GM10248 (cell line): ENCODE data around the gene SH2B3.

Experiments
- CTCF ChIA-PET: fragments of 300-600 bp; sonication (Branson Sonifier 250); formaldehyde crosslinking; extraction: SDS; loops from one replicate; lab custom pipeline; 2021; ENCODE audit warnings: antibody characterized with exemption; lab: Yijun Ruan, JAX
- POLR2A ChIA-PET: fragments of 350-650 bp; sonication (Branson Sonifier 250); formaldehyde crosslinking; extraction: SDS; loops from one replicate; lab custom pipeline; 2020; ENCODE audit warnings: antibody characterized with exemption; lab: Yijun Ruan, JAX
- DNase-seq: peaks from one replicate; pipeline ENCODE4 v3.0.0; 2012; ENCODE audit errors: extremely low spot score
- TF ChIP-seq, protein P1 (sequence below): IDR thresholded peaks from 2 replicates; pipeline ENCODE4 v1.5.1; 2012; ENCODE audit warnings: mild to moderate bottlenecking, low read depth; ENCODE audit errors: extremely low read depth, missing control alignments, control extremely low read depth

The SH2B3 gene

DNA sequence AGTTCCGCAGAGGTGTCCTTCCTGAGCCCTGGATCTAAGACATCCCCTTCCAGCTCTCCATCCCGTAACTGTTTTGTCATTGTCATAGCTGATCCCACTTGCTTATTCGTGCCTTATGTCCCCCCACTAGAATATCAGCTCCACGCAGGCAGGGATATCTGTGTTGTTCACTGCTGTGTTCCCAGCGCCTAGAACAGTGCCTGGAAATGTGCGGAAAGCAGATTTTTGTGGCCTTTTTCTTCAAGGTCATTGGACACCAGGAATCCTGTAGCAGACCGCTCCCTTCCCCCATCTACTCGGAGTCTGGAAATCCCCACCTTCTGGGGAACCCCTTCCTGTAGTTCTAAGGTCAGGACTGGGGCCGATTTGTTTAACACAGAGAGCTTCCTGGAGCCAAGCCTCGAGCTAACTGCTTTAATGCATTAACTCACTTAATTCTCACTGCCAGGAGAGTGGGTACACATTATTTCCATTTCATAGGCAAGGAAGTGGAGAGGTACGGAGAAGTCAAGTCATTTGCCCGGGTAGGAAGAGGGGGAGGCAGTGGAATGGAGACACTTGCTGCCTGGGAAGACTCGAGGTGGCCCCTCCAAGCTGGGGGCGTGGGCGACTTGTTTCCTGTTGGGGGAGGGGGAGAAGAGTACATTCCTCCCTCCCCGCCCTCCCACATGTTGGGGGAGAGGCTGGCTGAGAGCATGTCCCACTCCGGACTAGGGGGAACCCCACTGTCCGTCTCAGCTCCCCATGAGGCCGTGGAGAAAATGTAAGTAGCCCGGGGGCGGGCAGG, 1.2 kb upstream of the SH2B3 start:
- DNase-seq: peak; percentile 59
- CTCF ChIA-PET: interaction anchor here (1.0 to 25.8 kb wide), 5 partner anchors 8 to 74 kb away, joined by 3 to 1216 read pairs (median 12); no protein-coding TSS in a partner anchor
- TF ChIP-seq, protein P1, sequence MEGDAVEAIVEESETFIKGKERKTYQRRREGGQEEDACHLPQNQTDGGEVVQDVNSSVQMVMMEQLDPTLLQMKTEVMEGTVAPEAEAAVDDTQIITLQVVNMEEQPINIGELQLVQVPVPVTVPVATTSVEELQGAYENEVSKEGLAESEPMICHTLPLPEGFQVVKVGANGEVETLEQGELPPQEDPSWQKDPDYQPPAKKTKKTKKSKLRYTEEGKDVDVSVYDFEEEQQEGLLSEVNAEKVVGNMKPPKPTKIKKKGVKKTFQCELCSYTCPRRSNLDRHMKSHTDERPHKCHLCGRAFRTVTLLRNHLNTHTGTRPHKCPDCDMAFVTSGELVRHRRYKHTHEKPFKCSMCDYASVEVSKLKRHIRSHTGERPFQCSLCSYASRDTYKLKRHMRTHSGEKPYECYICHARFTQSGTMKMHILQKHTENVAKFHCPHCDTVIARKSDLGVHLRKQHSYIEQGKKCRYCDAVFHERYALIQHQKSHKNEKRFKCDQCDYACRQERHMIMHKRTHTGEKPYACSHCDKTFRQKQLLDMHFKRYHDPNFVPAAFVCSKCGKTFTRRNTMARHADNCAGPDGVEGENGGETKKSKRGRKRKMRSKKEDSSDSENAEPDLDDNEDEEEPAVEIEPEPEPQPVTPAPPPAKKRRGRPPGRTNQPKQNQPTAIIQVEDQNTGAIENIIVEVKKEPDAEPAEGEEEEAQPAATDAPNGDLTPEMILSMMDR: no peak
- POLR2A ChIA-PET: interaction anchor here (1.3 to 2.1 kb wide), 3 partner anchors 8 to 40 kb away, joined by 4 to 7 read pairs (median 7); no protein-coding TSS in a partner anchor

DNA sequence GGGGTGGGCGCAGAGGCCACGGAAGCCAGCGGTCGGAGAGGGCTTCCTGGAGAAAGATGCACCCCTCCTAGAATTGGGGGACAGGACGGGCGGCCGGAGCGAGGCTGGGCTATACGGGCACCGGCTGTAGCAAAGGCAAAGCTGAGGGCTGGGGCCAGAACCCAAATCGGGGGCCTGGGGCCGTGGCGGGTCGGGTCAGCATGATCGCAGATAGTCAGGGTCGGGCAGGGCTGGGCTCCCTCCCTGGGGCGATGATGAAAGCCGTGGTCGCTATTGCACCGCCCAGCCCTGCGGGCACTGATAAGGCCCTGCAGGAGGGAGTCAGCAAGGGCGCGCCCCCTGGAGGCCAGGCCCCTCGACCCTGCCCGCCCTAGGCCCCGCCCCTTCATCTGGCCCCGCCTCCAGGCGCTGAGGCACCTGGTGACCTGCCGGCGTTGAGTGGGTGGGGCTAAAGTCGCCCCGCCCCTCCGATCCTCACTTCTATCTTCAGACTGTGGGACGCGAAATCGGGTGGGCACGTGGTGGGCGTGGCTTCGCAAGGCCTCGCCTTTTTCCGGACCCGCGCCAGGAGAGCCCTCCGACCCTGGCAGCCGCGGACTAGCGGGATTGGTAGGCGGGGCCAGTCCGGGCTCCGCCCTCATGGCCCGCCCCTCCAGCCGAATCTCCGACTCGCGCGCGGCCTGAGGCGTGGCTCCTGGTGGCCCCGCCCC, 419 bp upstream of the SH2B3 start:
- peak; percentile 98 for DNase-seq
- ChIA-PET CTCF (interaction anchor here (2.8 to 25.8 kb wide), 3 partner anchors 8 to 37 kb away, joined by 12 to 1216 read pairs (median 14); no protein-coding TSS in a partner anchor), POLR2A (interaction anchor here (0.5 to 2.1 kb wide), 4 partner anchors 7 to 42 kb away, joined by 3 to 7 read pairs (median 6); no protein-coding TSS in a partner anchor)
- TF ChIP-seq, protein P1: peak; percentile 61

DNA sequence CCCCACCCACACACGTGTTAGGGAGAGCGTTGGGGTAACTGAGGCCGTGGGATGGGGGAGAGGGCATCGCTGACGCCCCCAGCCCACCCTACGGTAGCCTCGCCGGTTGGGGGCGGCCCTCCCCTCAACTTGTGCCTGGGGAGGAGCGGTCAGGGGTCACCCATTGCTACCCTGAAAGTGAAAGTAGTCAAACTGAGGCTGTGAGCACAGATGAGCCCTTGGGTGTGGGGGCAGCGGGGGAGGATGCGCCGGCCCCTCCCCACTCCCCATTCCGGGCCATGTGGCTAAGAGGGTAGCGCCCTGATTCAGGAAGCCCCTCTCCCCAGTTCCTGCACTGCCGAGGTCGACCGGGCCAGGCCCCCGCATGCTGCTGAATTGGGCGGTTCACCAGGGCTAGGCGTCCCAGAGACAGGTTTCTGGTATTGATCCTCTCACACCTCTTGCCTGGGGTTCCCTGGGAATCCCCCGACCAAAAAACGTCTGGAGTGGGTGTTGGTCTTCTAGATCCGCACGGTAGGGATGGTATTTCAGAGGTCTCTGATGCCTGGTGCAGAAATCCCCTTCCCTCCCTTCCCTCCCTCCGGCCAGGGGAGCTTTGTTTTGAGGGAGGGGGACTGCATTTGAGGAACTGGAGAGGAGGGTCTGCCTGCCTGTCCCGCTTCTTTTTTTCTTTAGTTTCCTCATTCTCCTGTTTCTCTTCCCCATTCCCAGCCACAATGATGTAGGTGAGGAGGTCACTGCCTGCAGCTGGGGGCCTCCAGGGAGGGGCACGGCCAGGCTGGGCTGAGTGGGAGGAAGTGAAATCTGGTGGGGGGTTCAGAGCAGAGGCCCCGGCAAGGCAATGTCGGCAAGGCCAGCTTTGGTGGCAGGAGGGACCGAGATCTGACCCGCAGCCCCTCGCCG, 1.0 kb downstream of the SH2B3 start:
- POLR2A ChIA-PET: no interaction called here

DNA sequence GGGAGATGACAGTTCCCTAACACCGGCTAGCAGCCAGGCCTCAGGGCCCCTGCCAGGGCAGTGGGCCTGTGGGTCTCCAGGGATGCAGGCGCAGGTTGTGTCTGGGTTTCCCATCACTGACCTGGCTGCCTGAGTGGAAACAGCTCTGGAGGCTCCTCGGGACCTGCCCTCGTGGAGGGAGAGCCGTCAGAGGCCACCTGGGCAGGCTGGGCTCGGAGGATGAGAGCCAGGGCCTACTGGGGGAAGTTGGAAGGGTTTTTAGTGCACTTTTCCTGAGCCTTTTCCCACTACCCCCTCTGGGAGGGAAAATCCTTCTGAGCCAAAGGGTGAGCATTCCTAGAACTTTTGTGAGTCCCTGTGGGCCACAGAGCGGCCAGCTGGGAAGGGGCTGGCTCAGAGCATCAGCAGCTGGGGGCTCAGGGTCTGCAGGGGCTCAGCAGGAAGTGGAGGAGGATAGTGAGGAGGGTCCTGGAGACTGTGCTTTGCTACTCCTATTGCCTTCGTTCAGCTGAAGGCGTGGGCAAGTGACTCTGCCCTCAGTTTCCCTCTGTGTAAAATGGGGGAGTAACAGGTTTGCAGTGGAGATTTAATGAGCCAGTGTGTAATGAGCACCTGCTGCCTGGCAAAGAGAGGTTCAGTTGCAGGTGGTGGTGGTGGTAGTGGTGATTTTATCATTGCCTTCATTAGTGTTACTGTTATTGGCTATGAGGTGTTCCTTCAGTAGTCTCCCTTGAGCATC, 1.8 kb downstream of the SH2B3 start:
- POLR2A ChIA-PET: no interaction called here
- CTCF ChIA-PET: interaction anchor here (1.2 to 25.8 kb wide), 3 partner anchors 10 to 35 kb away, joined by 3 to 1216 read pairs (median 37); no protein-coding TSS in a partner anchor
- TF ChIP-seq, protein P1: no peak
- no peak for DNase-seq

More for the DNA sequence above, 1.0 kb downstream of the SH2B3 start:
- TF ChIP-seq, protein P1: peak; percentile 6
- CTCF ChIA-PET: interaction anchor here (2.8 to 25.8 kb wide), 3 partner anchors 9 to 36 kb away, joined by 14 to 1216 read pairs (median 37); no protein-coding TSS in a partner anchor
- DNase-seq: peak; percentile 51

DNA sequence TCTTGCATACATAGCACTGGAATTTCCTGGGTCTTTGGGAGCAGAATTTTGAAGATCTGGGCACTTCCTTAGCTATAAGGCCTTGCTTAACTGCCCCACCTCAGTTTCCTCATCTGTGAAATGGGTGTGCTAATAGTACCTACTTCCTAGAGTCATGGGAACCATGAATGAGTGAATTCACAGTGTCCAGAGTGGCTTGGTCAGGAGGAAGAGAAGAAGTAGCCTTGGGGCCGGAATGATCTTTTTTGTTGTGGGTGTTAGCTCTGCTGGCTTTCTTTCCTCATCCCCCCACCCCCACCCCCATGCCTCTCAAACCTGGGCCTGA, 2.4 kb downstream of the SH2B3 start:
- TF ChIP-seq, protein P1: no peak
- no peak for DNase-seq
- ChIA-PET CTCF (interaction anchor here (1.2 to 25.8 kb wide), 3 partner anchors 11 to 34 kb away, joined by 3 to 1216 read pairs (median 37); no protein-coding TSS in a partner anchor), POLR2A (interaction anchor here (0.6 to 0.8 kb wide), 2 partner anchors 26 to 27 kb away, joined by 3 read pairs; no protein-coding TSS in a partner anchor)
